ENCODE results near the gene RNU6-9.

Gene RNU6-9

DNA sequence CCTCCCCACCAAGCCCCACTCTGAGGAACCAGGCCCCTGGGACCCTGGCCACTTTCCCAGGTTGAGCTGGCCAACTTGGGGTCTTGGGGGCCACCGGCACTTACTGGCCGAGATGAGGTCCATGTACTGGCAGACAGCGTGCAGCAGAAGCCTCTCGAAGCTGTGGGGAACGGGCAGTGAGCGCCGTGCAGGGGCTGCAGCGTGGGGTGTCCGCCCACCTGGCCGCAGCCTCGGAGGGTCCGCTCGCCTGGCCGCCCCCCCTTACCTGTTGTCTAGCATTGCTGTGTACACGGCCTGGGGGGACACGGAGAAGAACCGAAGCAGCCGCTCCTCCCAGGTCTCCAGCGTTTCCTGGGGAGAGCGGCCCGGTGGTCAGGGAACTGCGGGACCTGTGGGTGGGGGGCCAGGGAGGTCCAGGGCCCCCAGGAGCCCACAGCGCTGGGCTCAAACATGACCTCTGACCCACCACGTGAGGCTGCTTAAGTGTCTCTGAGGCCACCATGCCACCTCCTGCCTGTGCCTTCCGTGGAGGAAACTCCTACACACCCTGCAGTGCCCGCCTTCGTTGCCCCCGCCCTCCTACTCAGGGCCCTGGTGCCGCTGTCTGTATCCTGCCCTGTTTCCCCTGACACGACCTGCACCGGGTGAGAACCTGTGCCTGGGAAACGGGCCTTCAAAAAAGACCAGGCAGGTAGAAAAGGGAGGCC, 6.2 kb downstream of the RNU6-9 start:
- DNase-seq, result no peak

DNA sequence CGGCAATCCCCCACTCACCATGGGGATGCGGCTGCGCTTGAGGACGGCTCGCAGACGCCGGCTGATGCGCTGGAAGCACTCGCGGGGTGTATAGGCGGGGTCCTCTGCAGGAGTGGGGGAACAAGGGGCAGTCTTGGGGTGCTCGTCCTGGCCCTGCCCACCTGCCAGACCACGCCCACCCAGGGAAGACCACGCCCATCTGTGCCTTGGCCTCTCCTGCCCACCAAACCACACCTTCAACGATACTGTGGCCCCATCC, 6.7 kb downstream of the RNU6-9 start:
- no peak for DNase-seq

DNA sequence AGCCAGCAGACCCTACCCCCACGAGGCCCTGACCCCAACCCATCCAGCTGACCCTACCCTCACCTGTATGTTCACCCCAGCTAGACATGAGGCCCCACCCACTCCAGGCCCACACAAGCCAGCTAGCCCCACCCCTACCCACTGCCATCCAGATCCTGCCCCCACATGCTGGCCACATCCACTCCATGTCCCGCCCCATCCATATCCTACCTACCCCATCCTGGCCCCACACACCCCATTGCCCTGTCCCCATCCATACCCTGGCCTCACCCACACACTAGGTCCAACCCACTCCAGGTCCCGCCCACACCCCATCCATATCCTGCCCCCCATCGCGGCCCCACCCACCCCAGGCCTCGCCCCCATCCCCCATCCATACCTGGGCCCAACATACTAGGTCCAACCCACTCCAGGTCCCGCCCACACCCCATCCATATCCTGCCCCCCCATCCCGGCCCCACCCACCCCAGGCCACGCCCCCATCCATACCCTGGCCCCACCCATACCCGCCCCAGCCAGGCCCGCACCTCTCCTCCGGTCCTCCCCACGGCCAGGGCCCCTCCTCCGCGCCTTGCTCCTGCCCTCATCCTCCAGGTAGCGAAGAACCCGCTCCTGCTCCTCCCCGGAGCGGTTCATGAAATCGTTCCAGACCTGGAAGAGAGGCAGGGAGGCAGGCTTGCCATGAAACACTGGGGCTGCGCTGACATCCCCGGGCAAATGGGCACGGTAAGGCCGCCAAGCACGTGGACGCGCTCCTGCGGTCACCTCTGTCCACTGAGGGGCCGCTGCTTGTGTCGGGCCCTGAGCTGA, 7.2 kb downstream of the RNU6-9 start:
- DNase-seq, result peak; percentile 62

DNA sequence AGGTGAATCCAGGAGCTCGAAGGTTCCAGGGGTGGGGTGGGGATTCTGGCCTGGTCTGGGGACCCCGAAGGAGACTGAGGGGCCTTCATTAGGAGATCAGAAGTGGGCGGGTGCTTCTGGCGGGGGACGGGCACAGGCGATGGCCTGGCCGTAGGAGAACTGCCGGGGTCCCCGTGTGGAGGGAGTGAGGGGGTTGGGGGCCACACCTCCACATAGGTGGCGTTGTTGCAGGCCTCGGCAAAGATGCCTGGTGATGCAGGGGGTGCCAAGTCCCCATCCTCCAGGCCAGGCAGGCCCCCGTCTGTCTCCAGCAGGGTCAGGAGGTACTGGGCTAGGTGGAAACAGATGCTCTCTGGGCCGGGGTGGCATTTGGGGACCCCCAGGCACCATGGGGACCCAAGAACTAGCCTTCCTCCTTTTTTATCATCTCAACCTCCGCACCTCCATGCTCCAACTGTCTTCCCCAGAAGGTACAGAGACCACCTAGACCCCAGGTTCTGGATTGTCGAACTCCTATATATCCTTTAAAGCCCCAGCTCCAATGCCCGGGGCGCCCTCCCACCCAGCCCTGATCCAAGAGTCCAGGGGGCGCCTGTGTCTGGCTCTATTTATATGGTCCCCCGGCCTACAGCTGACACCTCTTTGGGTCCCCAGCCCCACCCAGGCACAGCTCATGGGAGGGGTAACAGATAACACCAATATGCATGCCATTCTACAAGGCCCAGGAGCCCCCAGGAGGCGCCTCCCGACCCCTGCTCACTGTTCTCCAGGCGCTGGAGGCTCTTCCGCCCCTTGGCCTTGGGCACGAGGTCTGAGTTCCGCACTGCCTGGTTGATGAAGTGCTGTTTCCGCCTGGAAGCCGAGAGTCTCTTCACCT, 8.2 kb downstream of the RNU6-9 start:
- DNase-seq, result no peak

DNA sequence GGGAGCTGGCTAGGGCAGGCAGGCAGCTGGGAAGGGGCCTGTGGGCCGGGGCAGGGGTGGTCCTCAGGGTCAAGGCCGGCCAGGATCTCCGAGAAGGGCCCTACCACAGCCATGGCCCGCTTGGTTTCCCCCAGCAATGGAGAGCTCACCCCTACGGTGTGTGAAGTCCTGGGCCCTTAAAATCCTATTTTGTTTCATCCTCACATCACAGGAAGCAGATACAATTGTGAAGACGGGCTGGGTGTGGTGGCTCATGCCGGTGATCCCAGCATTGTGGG, 8.7 kb downstream of the RNU6-9 start:
- DNase-seq, result no peak

DNA sequence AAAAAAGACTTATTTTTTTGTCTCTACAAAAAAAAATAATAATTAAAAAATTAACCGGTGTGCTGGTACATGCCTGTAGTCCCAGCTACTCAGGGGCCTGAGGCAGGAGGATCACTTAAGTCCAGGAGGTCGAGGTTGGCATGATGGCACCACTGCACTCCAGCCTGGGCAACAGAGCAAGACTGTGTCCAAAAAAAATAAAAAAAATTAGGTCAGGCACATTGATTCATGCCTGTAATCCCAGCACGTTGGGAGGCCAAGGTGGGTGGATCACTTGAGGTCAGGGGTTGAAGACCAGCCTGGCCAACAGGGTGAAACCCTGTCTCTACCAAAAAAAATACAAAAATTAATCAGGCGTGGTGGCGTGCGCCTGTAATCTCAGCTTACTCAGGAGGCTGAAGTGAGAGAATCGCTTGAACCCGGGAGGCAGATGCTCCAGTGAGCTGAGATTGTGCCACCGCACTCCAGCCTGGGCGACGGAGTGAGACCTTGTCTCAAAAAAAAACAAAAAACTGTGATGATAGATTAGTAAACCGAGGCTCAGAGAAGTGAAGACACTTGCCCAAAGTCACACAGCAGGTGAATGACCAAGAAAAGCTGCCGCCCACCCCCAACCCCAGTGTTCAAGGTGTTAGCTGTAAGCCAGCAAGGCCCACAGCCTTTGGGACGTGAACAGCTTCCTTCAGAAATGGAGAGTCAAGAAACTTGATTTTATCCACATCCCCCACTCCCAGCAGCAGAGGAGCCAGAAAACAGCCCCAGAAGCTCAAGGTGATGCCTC, 9.4 kb downstream of the RNU6-9 start:
- DNase-seq, result peak; percentile 83

DNA sequence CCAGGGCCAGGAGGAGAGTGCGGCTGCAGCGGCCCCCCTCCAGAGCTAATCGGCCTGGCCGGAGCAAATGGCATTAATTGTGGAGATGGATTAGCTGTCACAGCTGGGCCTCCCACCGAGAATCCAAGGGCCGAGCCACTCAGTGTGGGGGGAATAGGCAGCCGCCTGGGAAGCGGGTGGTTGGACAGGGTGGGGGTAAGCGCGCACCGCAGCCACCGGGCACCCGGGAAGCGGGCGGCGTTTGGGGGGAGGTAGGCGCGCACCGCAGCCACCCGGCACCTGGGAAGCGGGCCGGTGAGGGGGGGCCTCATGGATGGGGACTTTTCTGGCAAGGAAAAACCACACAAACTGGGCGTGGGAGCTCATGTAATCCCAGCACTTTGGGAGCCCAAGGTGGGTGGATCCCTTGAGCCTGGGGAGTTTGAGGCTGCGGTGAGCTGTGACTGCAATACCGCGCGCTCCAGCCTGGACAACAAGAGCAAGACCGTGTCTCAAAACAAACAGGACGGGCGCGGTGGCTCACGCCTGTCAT, 10.0 kb downstream of the RNU6-9 start:
- peak; percentile 89 for DNase-seq

DNA sequence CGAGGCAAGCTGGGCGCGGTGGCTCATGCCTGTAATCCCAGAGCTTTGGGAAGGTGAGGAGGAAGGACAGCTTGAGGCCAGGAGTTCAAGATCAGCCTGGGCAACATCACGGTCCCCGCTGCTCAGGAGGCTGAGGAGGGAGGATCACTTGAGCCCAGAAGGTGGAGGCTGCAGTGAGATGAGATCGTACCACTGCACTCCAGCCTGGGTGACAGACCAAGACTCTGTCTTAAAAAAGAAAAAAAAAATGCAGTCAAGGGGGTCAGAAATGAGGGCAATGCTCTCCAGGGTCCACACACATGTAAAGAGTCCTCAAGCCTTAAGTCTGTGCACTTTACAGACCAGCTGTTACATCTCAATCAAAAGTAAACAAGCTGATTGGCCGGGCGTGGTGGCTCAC, 11.3 kb downstream of the RNU6-9 start:
- no peak for DNase-seq

DNA sequence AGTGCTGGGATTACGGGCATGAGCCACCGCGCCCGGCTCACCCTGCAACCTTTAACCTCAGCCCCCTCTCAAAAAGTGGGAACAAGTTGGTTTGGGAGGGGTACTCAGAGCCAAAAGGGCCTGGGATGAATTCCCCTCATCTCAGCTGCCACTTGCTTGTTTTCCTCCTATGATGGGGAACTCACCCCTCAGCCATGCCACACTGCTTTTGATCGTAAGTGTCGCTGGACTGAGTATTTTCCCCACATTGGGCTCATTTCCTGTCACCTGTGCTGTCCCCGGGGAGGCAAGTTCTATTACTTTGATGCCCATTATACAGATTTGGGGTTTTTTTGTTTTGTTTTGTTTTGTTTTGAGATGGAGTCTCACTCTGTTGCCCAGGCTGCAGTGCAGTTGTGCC, 13.2 kb downstream of the RNU6-9 start:
- no peak for DNase-seq

DNA sequence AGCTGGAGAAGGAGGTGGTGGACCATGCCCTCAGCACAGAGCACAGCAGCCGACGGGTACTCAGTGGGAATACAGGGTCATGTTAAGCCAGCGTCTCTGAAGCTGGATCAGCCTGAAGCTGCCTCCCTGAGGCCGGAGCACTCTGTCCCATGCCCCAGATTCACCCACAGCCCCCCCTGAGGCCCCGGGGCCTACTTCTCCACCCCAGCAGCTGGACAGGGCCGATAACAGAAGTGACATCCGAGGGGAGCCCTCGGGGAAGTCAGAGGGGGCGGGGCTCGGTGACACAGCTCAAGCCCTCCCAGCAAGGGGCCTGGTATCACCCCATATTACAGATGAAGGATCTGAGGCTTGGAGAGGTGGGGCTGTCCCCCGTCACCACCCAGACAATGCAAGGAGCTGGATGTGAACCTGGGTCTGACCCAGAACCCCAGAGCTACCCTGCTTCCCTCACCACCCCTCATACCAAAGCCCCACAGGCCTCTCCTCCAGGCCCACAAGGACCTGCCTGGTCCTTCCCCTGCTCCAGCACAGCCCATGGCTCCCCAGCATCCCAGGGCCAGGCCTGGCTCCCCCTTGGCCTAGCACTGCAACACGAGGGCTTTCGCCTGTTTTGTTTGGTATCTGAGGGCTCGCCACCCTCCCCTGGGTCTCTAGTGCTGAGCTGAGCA, 14.0 kb downstream of the RNU6-9 start:
- no peak for DNase-seq

DNA sequence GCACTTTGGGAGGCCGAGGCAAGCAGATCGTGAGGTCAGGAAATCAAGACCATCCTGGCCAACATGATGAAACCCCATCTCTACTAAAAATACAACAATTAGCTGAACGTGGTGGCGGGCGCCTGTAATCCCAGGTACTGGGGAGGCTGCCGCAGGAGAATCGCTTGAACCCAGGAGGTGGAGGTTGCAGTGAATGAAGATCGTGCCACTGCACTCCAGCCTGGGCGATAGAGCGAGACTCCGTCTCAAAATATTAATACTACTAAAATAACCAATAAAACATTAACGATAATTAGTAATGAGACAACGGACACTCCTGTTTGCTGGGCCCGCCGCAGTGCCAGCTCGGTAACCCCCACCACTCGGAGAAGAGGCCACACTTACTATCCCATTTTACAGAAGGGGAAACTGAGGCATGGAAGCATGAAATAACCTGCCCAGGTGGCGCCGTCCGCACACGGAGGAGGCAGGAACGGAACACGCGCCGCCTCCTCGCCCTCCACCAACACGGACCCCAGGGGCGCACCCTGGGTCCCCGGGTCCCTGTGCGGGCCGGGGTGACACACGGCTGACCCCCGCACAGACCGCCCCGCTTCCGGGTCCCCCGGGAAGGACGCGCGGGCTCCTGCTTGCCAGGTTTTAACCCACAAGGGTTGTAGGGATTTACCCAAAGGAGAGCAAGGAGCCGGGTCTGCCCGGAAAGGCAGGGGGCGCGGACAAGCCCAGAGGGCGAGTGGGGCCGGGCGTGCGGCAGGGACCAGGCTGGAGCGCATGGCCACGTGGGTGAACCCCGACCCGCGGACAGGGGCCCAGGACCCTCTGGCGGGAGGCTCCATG, 18.1 kb downstream of the RNU6-9 start:
- no peak for DNase-seq

DNA sequence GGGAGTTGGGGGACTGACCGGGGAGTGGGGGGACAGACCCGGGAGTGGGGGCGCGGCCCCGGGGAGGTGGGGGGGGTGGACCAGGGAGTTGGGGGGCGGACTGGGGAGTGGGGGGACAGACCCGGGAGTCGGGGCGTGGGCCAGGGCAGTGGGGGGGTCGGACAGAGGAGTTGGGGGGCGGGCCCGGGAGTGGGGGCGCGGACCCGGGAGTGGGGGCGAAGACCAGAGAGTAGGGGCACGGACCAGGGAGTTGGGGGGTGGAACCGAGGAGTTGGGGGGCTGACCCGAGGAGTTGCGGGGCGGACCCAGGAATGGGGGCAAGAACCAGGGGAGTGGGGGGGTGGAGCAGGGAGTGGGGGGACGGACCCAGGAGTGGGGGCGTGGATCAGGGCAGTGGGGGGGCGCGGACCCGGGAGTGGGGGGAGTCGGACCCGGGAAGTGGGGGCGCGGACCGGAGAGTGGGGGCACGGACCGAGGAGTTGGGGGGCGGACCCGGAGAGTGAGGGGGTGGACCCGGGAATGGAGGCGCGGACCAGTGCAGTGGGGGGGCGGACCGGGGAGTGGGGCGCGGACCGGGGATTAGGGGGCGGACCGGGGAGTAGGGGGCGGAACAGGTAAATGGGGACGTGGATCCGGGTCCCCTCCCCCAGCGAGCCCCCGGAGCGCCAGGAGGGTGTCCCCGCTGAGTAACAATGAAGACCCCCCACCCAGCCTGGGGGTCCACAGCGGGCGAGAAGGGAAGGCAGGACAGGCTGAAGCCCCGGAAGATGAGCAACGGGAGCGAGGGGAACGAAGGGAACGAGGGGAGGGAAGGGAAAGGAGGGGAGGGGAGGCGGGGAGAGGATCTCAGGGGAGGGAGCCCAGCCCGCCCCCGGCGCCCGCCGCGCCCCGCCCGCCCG, 19.1 kb downstream of the RNU6-9 start:
- peak; percentile 56 for DNase-seq

DNA sequence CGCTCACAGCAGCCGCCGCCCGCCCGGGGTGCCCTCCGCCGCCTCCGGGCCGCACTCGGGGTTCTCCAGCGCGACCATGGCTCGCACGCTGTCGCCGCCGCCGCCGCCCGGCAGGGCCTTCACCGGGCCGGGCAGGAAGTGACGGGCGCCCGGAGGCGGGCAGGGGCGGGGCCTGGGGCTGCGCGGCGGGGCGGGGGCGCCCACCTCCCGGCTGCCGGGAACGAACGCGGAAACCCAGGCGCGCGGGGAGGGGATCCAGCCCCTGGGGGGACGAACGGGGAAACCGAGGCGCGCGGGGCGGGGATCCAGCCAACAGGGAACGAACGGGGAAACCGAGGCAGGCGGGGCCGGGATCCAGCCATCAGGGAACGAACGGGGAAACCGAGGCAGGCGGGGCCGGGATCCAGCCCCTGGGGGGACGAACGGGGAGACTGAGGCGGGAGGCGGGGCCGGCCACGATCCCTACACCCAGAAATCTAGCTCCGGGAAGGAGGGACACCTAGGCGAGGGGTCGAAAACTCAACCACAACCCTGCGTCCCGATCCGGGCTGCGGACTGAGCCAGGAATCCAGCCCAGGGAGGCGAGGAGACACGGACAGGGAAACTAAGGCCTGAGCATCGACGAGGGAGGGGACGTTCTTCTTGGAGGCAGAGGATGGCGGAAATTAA, 19.9 kb downstream of the RNU6-9 start, which contains the start of gene R3HDM4:
TSS of gene R3HDM4 (minus strand) at position 140 of the 669 bp plus-strand sequence. CDS start at position 78, 62 bp downstream.
- peak; percentile 57 for DNase-seq

DNA sequence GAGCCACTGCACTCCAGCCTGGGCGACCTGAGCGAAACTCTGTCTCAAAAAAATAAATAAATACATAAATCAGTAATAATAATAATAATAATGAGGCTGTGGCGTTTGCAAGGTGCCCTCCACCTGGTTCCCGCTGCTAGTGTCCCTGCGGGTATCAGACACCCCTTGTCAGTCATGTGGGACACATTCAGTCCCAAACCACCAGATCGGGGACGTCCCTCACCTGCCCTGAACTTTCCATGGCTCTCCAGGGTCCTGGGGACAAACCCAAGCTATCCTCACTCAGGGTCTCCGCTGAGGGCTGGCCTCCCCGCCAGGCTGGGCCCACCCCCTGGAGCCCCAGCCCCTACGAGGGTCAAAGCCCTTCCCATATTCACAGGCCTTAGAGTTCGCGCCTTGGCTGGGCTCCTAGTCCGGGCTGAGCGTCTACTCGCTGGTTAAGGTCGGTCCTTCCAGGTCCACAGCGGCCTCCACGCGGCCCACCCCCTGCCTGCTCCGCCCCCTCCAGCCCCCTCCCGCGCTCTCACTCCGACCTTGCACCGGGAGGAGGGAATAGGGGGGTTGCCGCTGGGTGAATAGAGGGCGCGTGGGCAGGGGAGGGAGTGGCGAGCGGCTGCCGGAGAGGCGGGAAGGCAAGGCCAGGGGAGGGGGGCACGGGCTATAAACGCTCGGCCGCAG, 23.5 kb downstream of the RNU6-9 start:
- DNase-seq, result peak; percentile 18

DNA sequence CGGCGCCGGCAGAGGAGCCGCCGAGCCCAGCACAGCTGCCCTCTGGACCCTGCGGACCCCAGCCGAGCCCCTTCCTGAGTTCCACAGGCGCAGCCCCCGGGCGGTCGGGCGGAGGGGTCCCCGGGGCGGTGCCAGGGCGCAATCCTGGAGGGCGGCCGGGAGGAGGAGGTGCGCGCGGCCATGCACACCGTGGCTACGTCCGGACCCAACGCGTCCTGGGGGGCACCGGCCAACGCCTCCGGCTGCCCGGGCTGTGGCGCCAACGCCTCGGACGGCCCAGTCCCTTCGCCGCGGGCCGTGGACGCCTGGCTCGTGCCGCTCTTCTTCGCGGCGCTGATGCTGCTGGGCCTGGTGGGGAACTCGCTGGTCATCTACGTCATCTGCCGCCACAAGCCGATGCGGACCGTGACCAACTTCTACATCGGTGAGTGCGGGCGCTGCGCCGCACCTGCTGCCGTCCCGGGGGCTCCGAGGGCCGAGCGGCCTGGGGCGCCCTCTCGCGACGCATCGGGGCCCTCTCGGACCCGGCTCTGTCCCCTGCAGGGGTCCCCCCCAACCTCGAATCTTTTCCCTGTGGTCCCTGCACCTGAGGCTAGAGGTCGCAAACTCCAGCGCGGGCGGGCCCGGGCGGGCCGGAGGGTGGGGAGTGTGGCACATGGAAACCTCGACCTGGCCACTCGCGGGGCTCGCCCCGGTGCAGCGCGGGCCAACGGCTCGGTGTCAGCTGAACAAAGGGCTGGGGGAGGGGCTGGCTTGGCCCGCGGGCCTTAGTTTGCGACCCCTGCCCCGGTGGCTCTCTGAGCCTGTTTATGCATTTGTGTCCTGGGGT, 24.3 kb downstream of the RNU6-9 start, which contains the start of gene KISS1R:
TSS of gene KISS1R (plus strand) at position 11 of the 829 bp plus-strand sequence. CDS start at position 181, 170 bp downstream.
- DNase-seq, result peak; percentile 60

DNA sequence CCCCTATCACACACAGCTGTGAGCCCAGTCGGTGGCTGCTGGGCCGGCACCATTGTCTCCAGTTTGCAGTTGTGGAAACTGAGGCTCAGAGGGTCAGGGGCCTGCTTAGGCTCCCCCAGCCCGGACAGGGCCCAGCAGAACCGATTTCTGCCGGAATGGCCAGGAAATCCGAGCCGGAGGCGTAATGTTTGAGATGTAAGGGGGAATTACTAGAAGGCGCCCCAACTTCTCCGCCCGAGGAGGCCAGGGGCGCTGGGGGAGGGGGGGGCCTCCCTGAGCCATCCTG, 24.8 kb downstream of the RNU6-9 start:
- DNase-seq, result no peak

DNA sequence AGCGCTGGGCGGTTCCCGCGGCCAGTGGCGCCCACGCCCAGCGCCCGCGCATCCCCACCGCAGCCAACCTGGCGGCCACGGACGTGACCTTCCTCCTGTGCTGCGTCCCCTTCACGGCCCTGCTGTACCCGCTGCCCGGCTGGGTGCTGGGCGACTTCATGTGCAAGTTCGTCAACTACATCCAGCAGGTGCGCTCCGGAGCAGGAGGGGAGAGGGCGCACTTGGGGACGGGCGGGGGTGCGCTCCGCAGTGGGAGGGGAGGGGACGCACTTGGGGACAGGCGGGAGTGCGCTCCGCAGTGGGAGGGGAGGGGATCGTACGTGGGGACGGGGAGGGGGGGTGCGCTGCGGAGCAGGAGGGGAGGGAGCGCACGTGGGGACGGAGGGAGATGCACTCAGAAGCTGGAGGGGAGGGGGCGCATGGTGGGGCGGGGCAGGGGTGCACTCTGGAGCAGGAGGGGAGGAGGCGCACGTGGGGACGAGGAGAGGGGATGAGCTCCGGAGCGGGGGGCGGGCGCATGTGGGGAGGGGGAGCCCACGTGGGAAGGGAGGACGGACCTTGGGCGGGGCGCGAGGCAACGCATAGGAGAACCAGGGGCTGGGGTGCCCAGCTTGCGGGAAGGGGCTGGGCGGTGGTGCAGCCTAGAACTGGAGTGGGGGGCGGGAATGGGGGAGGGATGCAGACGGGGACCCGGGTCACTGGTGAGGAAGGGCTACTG, 25.4 kb downstream of the RNU6-9 start:
- DNase-seq, result no peak

Data from NCI-H82 (cell line).